ENCODE measurements around the gene TPSG1.

The TPSG1 gene

DNA sequence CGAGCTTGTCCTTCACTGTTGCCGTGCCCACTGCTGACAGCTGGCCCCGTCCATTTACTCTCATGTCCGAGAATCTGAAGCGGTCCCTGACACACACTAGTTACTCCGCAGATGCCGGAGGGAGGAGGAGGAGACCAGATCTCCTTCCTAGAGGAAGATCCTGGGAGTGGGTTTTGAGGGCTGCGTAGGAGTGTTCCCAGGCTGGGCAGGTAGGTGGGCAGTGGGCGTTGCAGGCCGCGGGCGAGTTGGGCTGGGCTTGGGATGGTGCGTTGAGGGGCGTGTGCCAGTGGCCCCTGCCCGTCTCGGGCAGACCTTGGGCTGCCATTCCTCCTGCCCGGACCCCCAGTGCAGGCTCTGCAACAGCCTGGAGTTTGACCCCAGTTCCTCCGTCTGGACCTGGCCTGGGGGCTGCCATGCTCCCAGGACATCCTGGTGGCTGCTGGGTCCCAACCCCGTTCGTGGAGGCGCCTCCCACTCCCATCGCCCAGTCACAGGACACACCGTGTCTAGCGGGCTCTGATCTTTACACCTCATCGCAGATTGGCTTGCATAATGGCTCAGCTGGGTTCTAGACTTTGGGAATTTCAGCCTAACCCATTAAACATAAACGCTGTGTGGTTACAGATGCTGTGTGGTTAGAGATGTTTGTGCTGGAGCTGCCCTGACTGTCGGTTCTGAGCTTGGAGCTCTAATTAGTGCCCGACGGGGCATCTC lies 49.3 kb downstream of the TPSG1 start:
- no peaks in the 10 kb centered on the region for H3K36me3 ChIP-seq
- no peak for DNase-seq
- H3K4me3 ChIP-seq (ENCODE audit: low read depth, low read length), result no peak overlapping the region
- no peaks in the 10 kb centered on the region for H3K27me3 ChIP-seq
- no peaks in the 10 kb centered on the region for H3K4me1 ChIP-seq
- TF ChIP-seq CTCF (IDR thresholded peaks at IDR 0.05; ENCODE audit: low read depth, low read length), result no peak
- no peaks in the 10 kb centered on the region for H3K9me3 ChIP-seq

- Histone ChIP-seq H3K4me1 (no peaks in the 10 kb centered on the region), H3K9me3 (no peaks in the 10 kb centered on the region), H3K4me3 (ENCODE audit: low read depth, low read length) (no peak overlapping the region), H3K36me3 (no peaks in the 10 kb centered on the region), H3K27me3 (no peaks in the 10 kb centered on the region)
- DNase-seq, result no peak
- no peak for TF ChIP-seq CTCF (IDR thresholded peaks at IDR 0.05; ENCODE audit: low read depth, low read length)
Observed at GRCh38 chr16:1174477-1175357, 50.4 kb downstream of the TPSG1 start.

GRCh38 chr16:1173788-1174451 lies 51.1 kb downstream of the TPSG1 start:
- Histone ChIP-seq H3K27me3 (no peaks in the 10 kb centered on the region), H3K4me3 (ENCODE audit: low read depth, low read length) (no peak overlapping the region), H3K36me3 (no peaks in the 10 kb centered on the region), H3K4me1 (no peaks in the 10 kb centered on the region), H3K9me3 (no peaks in the 10 kb centered on the region)
- no peak for DNase-seq
- no peak for TF ChIP-seq CTCF (IDR thresholded peaks at IDR 0.05; ENCODE audit: low read depth, low read length)

DNA sequence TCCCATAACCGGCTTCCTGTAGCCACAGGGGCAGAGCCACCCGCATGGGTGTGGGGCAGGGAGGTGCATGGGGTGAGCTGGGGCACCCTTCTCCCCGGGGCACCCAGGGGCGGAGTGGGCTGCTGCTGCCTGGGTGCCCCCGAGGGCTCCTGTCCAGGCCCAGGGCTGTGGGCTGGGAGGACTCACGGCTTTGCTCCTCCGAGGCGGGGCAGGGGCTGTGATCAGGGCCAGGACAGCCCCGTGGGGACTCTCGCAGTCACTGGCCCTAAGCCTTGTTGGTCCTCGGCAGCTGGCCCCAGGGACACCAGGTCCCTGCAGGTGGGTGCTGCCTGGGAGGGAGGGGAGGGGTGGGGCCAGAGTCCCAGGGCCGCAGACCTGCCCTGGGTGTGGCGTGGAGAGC lies 52.4 kb downstream of the TPSG1 start:
- no peaks in the 10 kb centered on the region for H3K27me3 ChIP-seq
- TF ChIP-seq CTCF (IDR thresholded peaks at IDR 0.05; ENCODE audit: low read depth, low read length), result no peak
- no peaks in the 10 kb centered on the region for H3K9me3 ChIP-seq
- no peak for DNase-seq
- peaks cover 2% of the 10 kb centered on the region; the same call in 1 of the 2 replicates for H3K4me1 ChIP-seq
- no peak overlapping the region for H3K4me3 ChIP-seq (ENCODE audit: low read depth, low read length)
- no peaks in the 10 kb centered on the region for H3K36me3 ChIP-seq

DNA sequence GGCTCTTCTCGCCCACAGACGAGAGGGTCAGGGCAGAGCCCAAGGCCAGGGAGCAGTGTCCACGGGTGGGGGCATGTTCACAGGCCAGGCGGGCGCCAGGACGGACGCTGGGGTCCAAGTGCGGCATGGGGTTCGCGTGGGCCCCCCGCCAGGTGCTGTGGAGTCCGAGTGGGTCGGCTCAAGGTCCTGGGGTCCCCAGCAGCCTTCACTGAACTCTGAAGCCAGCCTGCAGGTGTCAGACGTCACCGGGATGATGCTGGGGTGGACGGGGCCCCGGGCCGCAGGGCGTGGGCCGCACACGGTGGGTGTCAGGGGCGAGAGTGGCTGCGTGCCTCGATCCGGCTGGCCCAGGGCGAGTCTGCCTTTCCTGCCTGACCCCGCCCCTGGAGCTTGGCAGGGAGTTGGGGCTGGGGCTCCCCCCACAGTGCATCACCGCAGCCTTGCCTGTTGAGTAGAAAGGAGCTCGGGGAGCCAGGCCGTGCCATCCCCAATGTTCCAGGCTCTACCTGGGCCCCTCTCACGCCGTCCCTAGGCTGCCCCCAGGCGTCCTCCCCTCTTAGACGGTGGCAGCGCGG lies 53.1 kb downstream of the TPSG1 start:
- Histone ChIP-seq H3K4me3 (ENCODE audit: low read depth, low read length) (no peak overlapping the region), H3K9me3 (no peaks in the 10 kb centered on the region), H3K4me1 (peaks cover 3% of the 10 kb centered on the region; the same call in 1 of the 2 replicates), H3K27me3 (no peaks in the 10 kb centered on the region), H3K36me3 (no peaks in the 10 kb centered on the region)
- DNase-seq, result no peak
- TF ChIP-seq CTCF (IDR thresholded peaks at IDR 0.05; ENCODE audit: low read depth, low read length), result no peak

Data from BE2C (cell line).